Left hindlimb (tissue), 1 donor: Measurements from ENCODE around the gene NSDHL.
"Not testable (repeated sequence)": the region's sequence is repeated elsewhere in the genome, so short reads cannot be mapped to it uniquely, and the experiment has no call there.

Source experiments
- DNase-seq: peaks from one replicate; pipeline ENCODE4 v3.0.0-alpha.2; 2018

NSDHL gene

GRCh38 chrX:152895724-152896420 is 65.0 kb downstream of the NSDHL start:
- DNase-seq, result peak; percentile 11

- DNase-seq, result no peak
Measured at GRCh38 chrX:152896450-152896849, 65.6 kb downstream of the NSDHL start.

- peak; percentile 83 for DNase-seq
Measured at GRCh38 chrX:152897222-152898131, 66.6 kb downstream of the NSDHL start, which contains the start of gene ZNF185. Gene ZNF185 (plus strand): TSS chrX:152898067. CDS start chrX:152914490, 16,423 bp downstream.

GRCh38 chrX:152898442-152898841 is 67.6 kb downstream of the NSDHL start:
- DNase-seq, result peak; percentile 27

- peak; percentile 19 for DNase-seq
Measured at GRCh38 chrX:152899111-152899873, 68.4 kb downstream of the NSDHL start.

- peak; percentile 15 for DNase-seq
Measured at GRCh38 chrX:152899874-152900719, 69.2 kb downstream of the NSDHL start.

- peak; percentile 8 for DNase-seq
Measured at GRCh38 chrX:152900937-152901445, 70.1 kb downstream of the NSDHL start.

GRCh38 chrX:152901816-152902501 is 71.1 kb downstream of the NSDHL start:
- DNase-seq, result peak; percentile 59

- DNase-seq, result peak; percentile 20
Measured at GRCh38 chrX:152902502-152902820, 71.6 kb downstream of the NSDHL start.

- peak; percentile 29 for DNase-seq
Measured at GRCh38 chrX:152903589-152903988, 72.7 kb downstream of the NSDHL start.

GRCh38 chrX:152904151-152905080 is 73.6 kb downstream of the NSDHL start:
- DNase-seq, result peak; percentile 48

GRCh38 chrX:152905081-152905420 is 74.2 kb downstream of the NSDHL start:
- peak; percentile 23 for DNase-seq

GRCh38 chrX:152907084-152907651 is 76.3 kb downstream of the NSDHL start:
- DNase-seq, result peak; percentile 37

- no peak for DNase-seq
Measured at GRCh38 chrX:152908486-152908885, 77.6 kb downstream of the NSDHL start.

GRCh38 chrX:152910018-152910417 is 79.2 kb downstream of the NSDHL start:
- not testable (repeated sequence) for DNase-seq

- no peak for DNase-seq
Measured at GRCh38 chrX:152912106-152912505, 81.2 kb downstream of the NSDHL start.

GRCh38 chrX:152912641-152913040 is 81.8 kb downstream of the NSDHL start:
- no peak for DNase-seq

- DNase-seq, result no peak
Measured at GRCh38 chrX:152913346-152913745, 82.5 kb downstream of the NSDHL start.

GRCh38 chrX:152913910-152914309 is 83.0 kb downstream of the NSDHL start:
- no peak for DNase-seq
